DMS53 (cell line): ENCODE measurements around the gene PNPLA2.

Experiments
- DNase-seq: peaks from one replicate; lab custom pipeline; 2025; lab: John Stamatoyannopoulos, UW

Gene PNPLA2

DNA sequence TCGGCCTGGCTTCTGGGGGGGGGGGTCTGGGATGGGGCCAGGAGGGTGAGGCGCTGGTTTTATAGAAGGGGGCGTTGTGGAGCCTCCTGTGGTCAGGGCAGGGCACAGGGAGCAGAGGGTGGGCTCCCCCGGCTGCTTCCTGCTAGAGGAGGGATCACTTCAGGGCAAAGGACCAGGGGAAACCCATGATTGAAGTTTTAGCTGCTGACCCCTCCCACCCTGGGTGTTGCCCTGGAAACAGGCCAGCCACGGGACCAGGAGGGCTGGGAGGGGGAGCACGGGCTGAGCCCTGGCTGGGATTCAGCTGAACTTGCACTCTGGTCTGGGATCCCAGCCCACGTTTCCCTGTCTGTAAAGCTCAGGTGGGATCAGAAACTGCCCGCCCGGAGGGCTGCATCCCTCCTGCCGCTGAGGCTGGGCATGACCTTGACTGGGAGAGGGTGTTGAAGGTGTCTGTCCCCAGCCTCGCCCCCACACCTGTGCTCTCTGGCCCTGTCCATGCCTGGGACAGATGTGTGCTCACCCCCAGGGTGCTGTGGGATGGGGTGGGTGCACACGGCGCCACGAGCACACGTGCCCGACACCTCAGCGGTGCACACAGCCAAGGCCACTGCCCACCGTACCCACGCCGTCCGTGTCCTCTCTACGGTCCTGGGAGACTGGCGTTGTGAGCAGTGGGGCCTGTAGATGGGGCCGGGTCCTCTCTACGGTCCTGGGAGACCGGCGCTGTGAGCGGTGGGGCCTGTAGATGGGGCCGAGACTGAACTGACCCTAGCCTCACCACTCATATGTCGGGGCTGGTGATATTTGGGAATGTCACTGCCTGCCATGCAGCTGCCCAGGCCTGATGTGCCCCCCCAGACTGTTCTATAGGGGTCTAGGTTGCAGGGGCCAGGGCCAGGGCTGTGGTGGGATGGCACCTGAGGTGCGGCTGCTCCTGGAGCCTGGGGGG lies 26.3 kb downstream of the PNPLA2 start:
- DNase-seq: no peak

DNA sequence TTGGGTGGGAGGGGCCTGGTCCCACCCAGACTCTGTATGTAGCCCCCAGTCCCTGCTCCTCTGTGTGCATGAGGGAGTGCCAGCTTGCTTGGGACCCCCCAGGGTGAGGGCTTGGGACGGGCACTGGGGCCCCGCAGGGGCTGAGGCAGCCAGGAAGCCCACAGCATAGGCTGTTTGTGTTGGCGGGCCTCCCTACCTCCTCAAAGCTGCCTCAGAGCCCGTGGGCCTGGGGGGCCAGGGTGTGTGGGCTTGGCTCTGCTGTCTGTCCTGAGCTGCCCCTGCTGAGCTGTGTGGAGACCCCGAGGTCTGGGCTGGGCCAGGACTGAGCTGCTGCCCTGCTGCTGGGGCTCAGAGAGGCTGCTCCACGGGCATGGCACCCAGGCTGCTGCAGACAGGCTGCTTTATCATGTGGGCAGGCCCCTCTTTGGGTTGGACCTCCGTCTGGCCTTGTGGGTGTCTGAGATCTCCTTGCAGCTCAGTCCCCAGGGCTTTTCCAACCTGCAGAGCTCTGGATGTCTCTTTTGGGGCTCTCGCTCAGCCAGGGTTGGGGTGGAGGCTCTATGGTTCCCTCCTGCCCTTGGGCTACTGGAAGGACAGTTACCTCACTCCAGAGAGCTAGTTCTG lies 27.3 kb downstream of the PNPLA2 start:
- DNase-seq: no peak

- DNase-seq: no peak
These were observed 27.9 kb downstream of the PNPLA2 start for GRCh38 chr11:846496-847098.

- DNase-seq: peak; percentile 66
These were observed 29.2 kb downstream of the PNPLA2 start for GRCh38 chr11:847876-848275.

GRCh38 chr11:848380-848931 lies 29.7 kb downstream of the PNPLA2 start:
- DNase-seq: peak; percentile 83

GRCh38 chr11:849104-849824 lies 30.6 kb downstream of the PNPLA2 start:
- peak; percentile 90 for DNase-seq

DNA sequence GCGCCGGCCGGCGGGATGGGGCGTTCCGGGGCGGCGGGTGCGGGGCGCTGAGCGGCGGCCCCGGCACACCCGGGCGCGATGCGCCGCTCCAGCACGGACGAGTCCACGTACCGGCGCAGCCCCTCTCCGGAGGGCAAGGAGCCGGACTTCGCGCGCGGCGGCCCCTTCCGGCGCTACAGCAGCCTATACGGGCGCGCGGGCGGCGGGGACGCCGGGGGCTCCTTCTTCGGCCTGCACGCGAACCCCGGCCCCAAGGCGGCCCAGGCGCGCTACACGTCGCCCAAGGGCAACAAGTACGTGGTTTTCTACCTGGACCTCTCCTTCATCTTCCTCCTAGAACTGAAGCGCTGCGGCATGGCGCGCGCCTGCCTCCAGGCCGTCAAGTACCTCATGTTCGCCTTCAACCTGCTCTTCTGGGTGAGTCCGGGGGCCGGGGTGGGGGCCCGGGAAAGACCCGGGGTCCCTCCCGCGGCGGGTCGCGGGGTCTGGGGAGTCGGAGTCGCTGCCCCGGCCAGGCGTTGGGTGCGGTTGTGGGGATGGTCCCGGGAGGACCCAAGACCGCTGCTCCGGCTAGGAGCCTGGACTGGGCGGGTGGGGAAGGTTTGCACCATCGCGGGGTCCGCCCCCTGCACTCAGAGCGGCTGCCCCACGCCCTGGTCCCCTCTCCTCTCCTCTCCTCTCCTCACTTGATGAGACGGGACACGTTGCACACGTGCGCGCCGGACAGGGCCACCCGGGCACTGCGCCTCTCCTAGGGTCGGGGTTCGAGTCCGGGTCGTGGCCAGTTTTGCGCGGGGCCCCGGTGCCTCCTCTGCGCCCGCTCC lies 31.4 kb downstream of the PNPLA2 start:
- DNase-seq: peak; percentile 82

DNA sequence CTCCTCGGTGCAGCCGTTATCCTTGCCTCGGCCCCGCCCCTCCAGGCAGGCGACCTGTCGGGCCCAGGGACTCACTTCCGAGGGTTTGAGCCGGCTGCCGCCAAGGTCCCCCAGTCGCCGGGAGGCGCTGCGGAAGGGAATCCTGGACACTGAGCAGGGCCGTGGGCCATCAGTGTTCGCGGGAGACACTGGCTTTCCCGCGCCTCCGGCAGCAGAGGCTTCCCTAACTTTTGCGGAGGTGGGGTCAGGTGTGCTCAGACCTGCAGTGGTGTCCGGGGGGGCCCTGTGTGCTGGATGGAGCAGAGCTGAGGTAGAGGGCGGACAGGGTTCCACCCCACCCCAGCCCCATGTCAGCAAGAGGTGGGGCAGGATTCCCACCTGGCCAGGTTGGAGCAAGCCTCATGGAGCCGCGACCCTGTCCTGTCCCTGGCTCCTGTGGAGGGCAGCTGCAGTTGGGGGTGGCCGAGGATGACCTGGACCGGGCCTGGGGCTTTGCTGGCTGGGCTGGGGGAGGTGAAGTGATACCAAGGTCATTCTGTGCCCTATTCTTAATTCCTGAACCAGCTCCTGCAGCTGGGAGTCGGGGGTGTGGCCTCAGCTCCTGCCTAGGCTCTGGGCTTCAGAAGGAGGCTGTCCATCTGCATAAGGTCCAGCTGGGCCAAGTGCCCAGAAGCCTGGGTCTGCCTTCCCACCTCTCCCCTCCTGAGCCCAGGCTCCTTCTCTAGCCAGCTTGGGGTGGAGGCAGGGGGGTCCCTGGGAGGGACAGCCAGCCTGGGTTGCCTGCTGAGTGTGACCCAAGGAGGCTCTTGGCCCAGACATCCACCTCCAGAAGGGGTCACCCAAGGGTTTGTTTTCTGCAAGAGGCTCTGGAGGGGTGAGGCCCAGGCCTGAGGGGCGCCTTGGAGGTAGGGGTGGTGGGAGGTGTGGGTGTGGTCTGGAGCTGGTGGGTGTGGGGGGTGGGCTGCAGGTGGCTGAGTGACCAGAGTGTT lies 32.4 kb downstream of the PNPLA2 start:
- DNase-seq: peak; percentile 83

GRCh38 chr11:852762-853161 lies 34.0 kb downstream of the PNPLA2 start:
- no peak for DNase-seq

GRCh38 chr11:853682-854448 lies 35.2 kb downstream of the PNPLA2 start:
- no peak for DNase-seq

DNA sequence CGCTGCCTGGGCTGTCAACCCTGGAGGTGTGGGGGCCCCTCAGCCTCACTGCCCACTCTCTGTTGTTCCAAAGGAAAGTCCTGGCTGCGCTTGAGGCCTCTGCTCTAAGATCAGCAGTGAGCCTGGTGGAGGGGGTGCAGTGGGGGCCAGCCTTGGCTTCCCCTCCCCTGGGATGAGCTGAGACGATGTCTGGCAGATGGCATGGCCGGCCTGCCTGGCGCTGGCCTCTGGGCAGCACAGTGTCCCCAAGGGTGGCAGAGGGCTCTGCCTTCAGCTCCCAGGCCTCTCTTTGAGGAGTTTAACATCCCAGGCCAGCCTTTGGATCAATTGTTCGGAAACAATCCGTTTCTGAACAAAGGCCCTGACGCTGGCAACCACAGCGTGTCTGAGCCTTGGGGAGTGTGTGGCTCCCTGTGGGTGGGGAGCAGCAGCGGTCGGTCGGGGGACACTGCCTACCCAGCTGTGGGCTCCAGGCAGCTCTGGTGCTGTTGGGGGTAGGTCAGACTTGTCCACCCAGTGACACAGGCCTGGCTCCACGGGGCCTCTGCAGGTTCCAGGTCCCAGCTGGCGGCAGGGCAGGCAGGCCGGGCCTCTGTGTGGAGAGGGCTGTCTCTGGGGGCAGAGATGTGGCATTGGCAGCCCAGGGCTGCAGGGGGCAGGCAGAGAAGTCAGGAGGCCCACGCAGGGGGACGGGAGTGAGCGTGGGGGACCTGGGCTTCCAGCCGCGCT lies 36.1 kb downstream of the PNPLA2 start:
- DNase-seq: no peak

- no peak for DNase-seq
These were observed 36.6 kb downstream of the PNPLA2 start for GRCh38 chr11:855330-855674.

DNA sequence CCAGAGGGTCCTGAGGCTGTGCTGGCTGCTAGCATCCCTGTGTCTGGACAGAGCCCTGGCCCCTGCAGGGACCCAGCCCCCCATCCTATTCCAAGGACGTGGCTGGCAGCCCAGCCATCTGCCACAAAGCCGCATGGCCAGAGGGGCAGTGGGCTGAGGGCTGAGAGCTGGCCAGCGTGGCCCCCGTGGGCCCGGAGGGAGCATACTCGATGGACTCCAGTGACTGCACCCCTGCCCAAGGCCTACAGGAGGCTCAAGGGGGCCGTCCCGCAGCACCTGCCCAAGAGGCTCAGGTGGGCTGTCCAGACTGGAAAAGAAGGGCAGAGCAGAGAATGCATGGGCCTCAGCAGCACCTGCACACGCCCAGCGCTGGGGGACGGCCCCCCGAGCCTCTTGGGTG lies 37.1 kb downstream of the PNPLA2 start:
- no peak for DNase-seq

DNA sequence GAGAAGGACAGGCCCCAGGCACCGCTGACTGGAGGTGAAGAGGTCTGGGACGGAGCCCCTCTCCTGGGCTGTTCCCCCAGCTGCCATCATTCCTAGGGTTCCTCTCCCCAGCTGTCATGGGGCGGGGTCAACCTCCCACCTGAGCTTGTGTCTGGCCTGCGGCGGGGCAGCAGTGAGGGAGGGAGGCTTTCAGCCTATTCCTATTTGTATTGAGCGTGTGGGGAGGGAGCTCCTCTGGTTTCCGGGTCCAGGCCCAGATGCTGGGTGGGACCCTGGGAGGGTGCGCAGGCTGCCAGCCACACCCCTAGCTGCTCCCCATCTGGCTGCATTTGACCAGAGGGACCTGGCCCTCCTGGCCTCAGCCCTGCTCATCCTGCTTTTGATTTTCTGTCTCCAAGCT lies 37.7 kb downstream of the PNPLA2 start:
- DNase-seq: no peak

- DNase-seq: no peak
These were observed 39.5 kb downstream of the PNPLA2 start for GRCh38 chr11:858053-858761.

DNA sequence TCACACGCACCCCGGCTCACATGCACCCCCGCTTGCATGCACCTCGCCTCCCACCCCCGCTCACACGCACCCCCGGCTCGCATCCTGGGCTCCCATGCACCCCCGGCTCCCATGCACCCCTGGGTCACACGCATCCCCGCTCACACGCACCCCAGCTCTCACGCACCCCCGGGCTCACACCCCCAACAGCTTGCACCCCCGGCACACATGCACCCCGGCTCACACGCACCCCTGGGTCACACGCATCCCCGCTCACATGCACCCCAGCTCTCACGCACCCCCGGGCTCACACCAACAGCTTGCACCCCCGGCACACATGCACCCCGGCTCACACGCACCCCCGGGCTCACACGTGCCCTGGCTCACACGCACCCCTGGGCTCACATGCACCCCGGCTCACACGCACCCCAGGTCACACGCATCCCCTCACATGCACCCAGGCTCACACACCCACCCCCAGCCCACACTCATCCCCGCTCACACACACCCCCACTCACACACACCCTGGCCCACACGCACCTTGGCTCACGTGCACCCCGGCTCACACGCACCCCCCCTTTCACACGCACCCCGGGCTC lies 40.1 kb downstream of the PNPLA2 start:
- DNase-seq: no peak

DNA sequence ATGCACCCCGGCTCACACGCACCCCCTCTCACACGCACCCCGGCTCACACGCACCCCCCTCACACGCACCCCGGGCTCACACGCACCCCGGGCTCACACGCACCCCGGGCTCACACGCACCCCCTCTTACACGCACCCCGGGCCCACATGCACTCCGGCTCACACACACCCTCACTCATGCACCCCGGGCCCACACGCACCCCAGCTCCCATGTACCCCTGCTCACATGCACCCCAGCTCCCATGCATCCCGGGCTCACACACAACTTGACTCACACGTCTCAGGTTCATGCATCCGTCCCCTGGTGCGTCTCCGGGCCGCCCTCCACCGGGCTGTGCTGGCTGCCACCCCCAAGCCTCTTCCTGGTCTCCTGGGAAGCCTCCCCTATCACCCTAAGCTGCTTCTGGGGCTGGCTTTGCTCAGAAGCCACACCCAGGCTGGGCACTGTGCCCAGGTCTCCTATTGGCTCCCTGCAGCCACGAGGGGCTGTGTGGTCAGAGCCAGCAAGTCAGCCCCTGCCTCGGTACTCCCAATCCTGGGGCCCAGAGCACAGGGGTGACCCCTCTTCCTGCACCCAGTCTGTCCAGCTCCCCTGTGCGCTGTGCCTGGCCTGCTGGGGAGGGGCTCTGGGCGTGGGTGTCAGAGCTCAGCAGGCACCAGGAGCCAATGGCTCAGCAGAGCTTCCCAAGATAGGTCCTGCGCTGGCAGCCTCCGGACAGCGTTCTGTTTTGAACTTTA lies 40.8 kb downstream of the PNPLA2 start:
- peak; percentile 75 for DNase-seq
